Mesenchymal stem cell (in vitro differentiated cells and primary cell): Measurements from ENCODE around the gene ASIC2.
A peak's percentile ranks its signal among the peaks of the same experiment; 100 is the strongest.

ENCODE experiments used
- DNase-seq: peaks from one replicate; pipeline ENCODE4 v3.0.0-alpha.2; 2013
- H2AFZ ChIP-seq: one replicate; pipeline ENCODE4 v1.6.1; 2013; ENCODE audit warnings: low read depth, mild to moderate bottlenecking, control low read depth, inconsistent platforms, low read length, moderate library complexity
- H2AK5ac ChIP-seq: 2 replicates; pipeline ENCODE4 v1.6.1; 2013; ENCODE audit warnings: low read length, moderate library complexity, mild to moderate bottlenecking, inconsistent platforms; ENCODE audit not compliant: severe bottlenecking
- H2BK120ac ChIP-seq: one replicate; pipeline ENCODE4 v1.6.1; 2013; ENCODE audit warnings: low read depth, mild to moderate bottlenecking, inconsistent platforms, low read length, moderate library complexity
- H2BK12ac ChIP-seq, 2 experiments: one replicate each; pipeline ENCODE4 v1.6.1; 2013; ENCODE audit warnings: inconsistent platforms in 2 of 2, low read length in 2 of 2, mild to moderate bottlenecking in 2 of 2, moderate library complexity in 2 of 2, control low read depth in 1 of 2
- H2BK15ac ChIP-seq: one replicate; pipeline ENCODE4 v1.6.1; 2013; ENCODE audit warnings: mild to moderate bottlenecking, low read depth, inconsistent platforms; ENCODE audit not compliant: poor library complexity, severe bottlenecking
- H2BK5ac ChIP-seq: 2 replicates; pipeline ENCODE4 v1.6.1; 2013; ENCODE audit warnings: low read depth, mild to moderate bottlenecking, low read length, control low read depth, inconsistent platforms; ENCODE audit not compliant: poor library complexity, severe bottlenecking
- H3K14ac ChIP-seq, 2 experiments: one replicate each; pipeline ENCODE4 v1.6.1; 2013; ENCODE audit warnings: inconsistent platforms in 2 of 2, low read length in 2 of 2, control low read depth in 1 of 2, mild to moderate bottlenecking in 1 of 2, moderate library complexity in 1 of 2
- H3K18ac ChIP-seq, 2 experiments: one replicate each; pipeline ENCODE4 v1.6.1; 2013; ENCODE audit warnings: inconsistent platforms in 2 of 2, low read length in 2 of 2, control low read depth in 1 of 2, low read depth in 1 of 2, mild to moderate bottlenecking in 1 of 2
- H3K23ac ChIP-seq, 2 experiments: one replicate each; pipeline ENCODE4 v1.6.1; 2013; ENCODE audit warnings: inconsistent platforms in 2 of 2, low read length in 2 of 2, mild to moderate bottlenecking in 2 of 2, moderate library complexity in 2 of 2, control low read depth in 1 of 2
- H3K27ac ChIP-seq: 2 replicates; pipeline ENCODE4 v1.5.1; 2013; ENCODE audit warnings: mild to moderate bottlenecking, moderate library complexity, low read length, control low read depth, inconsistent platforms; ENCODE audit not compliant: poor library complexity, severe bottlenecking
- H3K27me3 ChIP-seq, 2 experiments: 2 replicates each; pipeline versions ENCODE4 v1.6.1 to v1.7.0; 2013; ENCODE audit warnings: low read length in 2 of 2, mild to moderate bottlenecking in 2 of 2, moderate library complexity in 2 of 2, control low read depth in 1 of 2, inconsistent platforms in 1 of 2; ENCODE audit not compliant: control insufficient read depth in 1 of 2, insufficient read depth in 1 of 2
- H3K36me3 ChIP-seq, 2 experiments: 2 replicates each; pipeline versions ENCODE4 v1.6.1 to v1.7.0; 2013; ENCODE audit warnings: low read length in 2 of 2, control low read depth in 1 of 2, inconsistent platforms in 1 of 2, low read depth in 1 of 2, mild to moderate bottlenecking in 1 of 2; ENCODE audit not compliant: insufficient read depth in 2 of 2, control insufficient read depth in 1 of 2
- H3K4ac ChIP-seq, 2 experiments: one replicate each; pipeline ENCODE4 v1.6.1; 2013; ENCODE audit warnings: inconsistent platforms in 2 of 2, low read length in 2 of 2, mild to moderate bottlenecking in 2 of 2, moderate library complexity in 2 of 2, control low read depth in 1 of 2, low read depth in 1 of 2
- H3K4me1 ChIP-seq: 2 replicates; pipeline ENCODE4 v1.6.1; 2013; ENCODE audit warnings: low read depth, low read length, control low read depth; ENCODE audit not compliant: control insufficient read depth, insufficient read depth
- H3K4me2 ChIP-seq: 2 replicates; pipeline ENCODE4 v1.6.1; 2013; ENCODE audit warnings: low read length, mild to moderate bottlenecking, inconsistent platforms; ENCODE audit not compliant: poor library complexity, severe bottlenecking
- H3K4me3 ChIP-seq, 2 experiments: 2 replicates each; pipeline versions ENCODE4 v1.5.1 to v1.7.0; 2013; ENCODE audit warnings: low read length in 2 of 2, mild to moderate bottlenecking in 2 of 2, control low read depth in 1 of 2, low read depth in 1 of 2; ENCODE audit not compliant: insufficient read depth in 1 of 2
- H3K79me1 ChIP-seq: replicated peaks from 2 replicates; pipeline ENCODE4 v1.6.1; 2013; ENCODE audit warnings: mild to moderate bottlenecking, control low read depth, low read length, inconsistent platforms; ENCODE audit not compliant: poor library complexity, severe bottlenecking
- H3K9ac ChIP-seq: 2 replicates; pipeline ENCODE4 v1.7.0; 2013; ENCODE audit warnings: mild to moderate bottlenecking, low read length, moderate library complexity
- H3K9me3 ChIP-seq: 2 replicates; pipeline ENCODE4 v1.7.0; 2013; ENCODE audit warnings: mild to moderate bottlenecking, low read length; ENCODE audit not compliant: control insufficient read depth
- H4K8ac ChIP-seq: one replicate; pipeline ENCODE4 v1.6.1; 2013; ENCODE audit warnings: inconsistent platforms, mild to moderate bottlenecking, low read length, moderate library complexity
- H4K91ac ChIP-seq: one replicate; pipeline ENCODE4 v1.6.1; 2013; ENCODE audit warnings: mild to moderate bottlenecking, low read length, inconsistent platforms
- WGBS: methylation state at CpG from one replicate; pipeline ENCODE4 v1.1.7; 2013; ENCODE audit warnings: mixed read lengths; 5-methylcytosine and 5-hydroxymethylcytosine counted together

Gene ASIC2

GRCh38 chr17:33334703-33335102 lies 41.6 kb upstream of the ASIC2 start:
- Histone ChIP-seq H2AK5ac (no peak overlapping the region), H3K36me3 (no peaks in the 10 kb centered on the region), H3K23ac (no peak overlapping the region), H2BK5ac (no peak overlapping the region), H3K27me3 (peaks cover 0 to 67% of the 10 kb centered on the region in 2 experiments), H3K79me1 (no peaks in the 10 kb centered on the region), H3K4me1 (no peaks in the 10 kb centered on the region), H3K27ac (no peak overlapping the region), H3K9ac (no peak overlapping the region), H2BK120ac (no peak overlapping the region), H3K4ac (no peak overlapping the region), H3K4me3 (no peak overlapping the region), H4K91ac (no peak overlapping the region), H2AFZ (no peak overlapping the region), H3K9me3 (peaks cover 3% of the 10 kb centered on the region), H3K14ac (no peak overlapping the region), H2BK12ac (no peak overlapping the region), H3K4me2 (no peak overlapping the region), H2BK15ac (no peak overlapping the region), H4K8ac (no peak overlapping the region), H3K18ac (no peak overlapping the region)
- WGBS, result 71% methylated on average over 3 of the region's 4 CpGs
- DNase-seq, result no peak

GRCh38 chr17:33330877-33331276 lies 37.8 kb upstream of the ASIC2 start:
- no peak overlapping the region for H2AFZ ChIP-seq
- no peak overlapping the region for H3K4ac ChIP-seq
- H3K27ac ChIP-seq, result no peak overlapping the region
- H3K14ac ChIP-seq, result no peak overlapping the region
- peaks cover 3% of the 10 kb centered on the region for H3K9me3 ChIP-seq
- H4K91ac ChIP-seq, result no peak overlapping the region
- no peaks in the 10 kb centered on the region for H3K36me3 ChIP-seq
- H2BK120ac ChIP-seq, result no peak overlapping the region
- no peaks in the 10 kb centered on the region for H3K79me1 ChIP-seq
- H4K8ac ChIP-seq, result no peak overlapping the region
- H2BK15ac ChIP-seq, result no peak overlapping the region
- H3K27me3 ChIP-seq, result peaks cover 0 to 71% of the 10 kb centered on the region in 2 experiments
- no peak overlapping the region for H2BK12ac ChIP-seq
- no peak for DNase-seq
- H3K23ac ChIP-seq, result no peak overlapping the region
- H2AK5ac ChIP-seq, result no peak overlapping the region
- H2BK5ac ChIP-seq, result no peak overlapping the region
- H3K4me2 ChIP-seq, result no peak overlapping the region
- no peak overlapping the region for H3K18ac ChIP-seq
- WGBS, result 63% methylated on average over 2 of the region's 3 CpGs
- no peak overlapping the region for H3K4me3 ChIP-seq
- H3K9ac ChIP-seq, result no peak overlapping the region
- no peaks in the 10 kb centered on the region for H3K4me1 ChIP-seq

DNA sequence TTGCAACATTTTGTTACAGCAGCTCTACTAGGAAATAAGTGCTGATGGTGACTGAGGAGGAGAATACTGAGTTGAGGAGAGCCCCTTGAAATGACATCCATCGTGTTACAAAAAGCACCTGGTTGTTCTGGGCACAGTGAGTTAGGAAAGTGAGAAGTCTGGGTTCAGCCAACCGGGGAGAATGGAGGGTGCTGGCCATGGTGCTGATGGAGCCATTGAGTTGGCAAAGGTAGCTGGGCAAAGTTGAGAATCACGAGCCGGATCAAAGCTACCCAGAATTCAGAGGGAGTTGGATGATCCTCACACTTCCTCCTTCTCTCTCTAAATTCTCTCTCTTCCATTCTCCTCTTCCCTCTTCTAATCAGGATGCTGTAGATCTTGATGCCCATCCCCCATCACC lies 35.0 kb upstream of the ASIC2 start:
- no peak overlapping the region for H2BK5ac ChIP-seq
- no peak overlapping the region for H2BK15ac ChIP-seq
- no peak overlapping the region for H3K27ac ChIP-seq
- no peak overlapping the region for H2BK12ac ChIP-seq
- no peak overlapping the region for H2AFZ ChIP-seq
- peaks cover 0 to 69% of the 10 kb centered on the region in 2 experiments for H3K27me3 ChIP-seq
- no peak overlapping the region for H3K14ac ChIP-seq
- no peak overlapping the region for H3K4me3 ChIP-seq
- no peak overlapping the region for H3K18ac ChIP-seq
- H3K23ac ChIP-seq, result no peak overlapping the region
- H3K9me3 ChIP-seq, result peaks cover 3% of the 10 kb centered on the region
- no peaks in the 10 kb centered on the region for H3K36me3 ChIP-seq
- no peak overlapping the region for H3K4me2 ChIP-seq
- DNase-seq, result peak; percentile 21
- H4K8ac ChIP-seq, result no peak overlapping the region
- no peak overlapping the region for H3K9ac ChIP-seq
- H4K91ac ChIP-seq, result no peak overlapping the region
- whole genome bisulfite sequencing, result 16% methylated on average over 4 of the region's 4 CpGs
- H2BK120ac ChIP-seq, result no peak overlapping the region
- H2AK5ac ChIP-seq, result no peak overlapping the region
- no peaks in the 10 kb centered on the region for H3K4me1 ChIP-seq
- no peaks in the 10 kb centered on the region for H3K79me1 ChIP-seq
- no peak overlapping the region for H3K4ac ChIP-seq

DNA sequence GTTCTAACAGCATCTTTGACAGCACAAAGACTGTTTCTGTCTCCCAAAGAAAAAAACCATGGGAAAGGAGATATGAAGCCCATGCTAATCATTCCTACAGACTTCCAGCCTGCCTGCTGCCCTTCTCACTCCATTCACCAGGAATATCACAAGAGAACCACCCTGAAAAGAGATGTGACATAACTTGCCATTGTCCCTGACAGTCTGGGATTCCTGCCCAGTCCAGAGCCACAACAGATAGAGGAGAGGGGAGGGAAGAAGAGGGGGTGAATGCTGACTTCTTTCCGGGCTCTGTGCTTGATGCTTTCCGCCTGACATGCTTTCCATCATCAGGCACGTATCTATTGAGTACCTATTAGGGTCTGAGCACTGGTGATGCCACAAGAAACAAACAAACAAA lies 31.6 kb upstream of the ASIC2 start:
- WGBS, result 68% methylated on average over 3 of the region's 3 CpGs
- H4K91ac ChIP-seq, result no peak overlapping the region

More for the DNA sequence above, 31.6 kb upstream of the ASIC2 start:
- Histone ChIP-seq H3K9me3 (no peaks in the 10 kb centered on the region), H3K18ac (no peak overlapping the region), H3K4ac (no peak overlapping the region), H3K4me2 (no peak overlapping the region), H3K79me1 (no peaks in the 10 kb centered on the region), H3K23ac (no peak overlapping the region), H2BK15ac (no peak overlapping the region), H2BK12ac (no peak overlapping the region), H3K14ac (no peak overlapping the region), H3K27ac (no peak overlapping the region), H2BK5ac (no peak overlapping the region), H3K36me3 (no peaks in the 10 kb centered on the region), H3K9ac (no peak overlapping the region), H2AFZ (no peak overlapping the region), H2AK5ac (no peak overlapping the region), H2BK120ac (no peak overlapping the region), H3K27me3 (peaks cover 0 to 74% of the 10 kb centered on the region in 2 experiments), H3K4me3 (no peak overlapping the region), H4K8ac (no peak overlapping the region), H3K4me1 (no peaks in the 10 kb centered on the region)
- no peak for DNase-seq
